H1 (cell line): ENCODE measurements around the gene SH3D19. TPM values are rescaled to one million over a fixed set of nuclear protein-coding genes. Genes with fewer than 3 reads are reported as not detected.

Source experiments
- TBP ChIP-seq: IDR thresholded peaks from 2 replicates; pipeline ENCODE4 v1.6.1; 2011; ENCODE audit warnings: low read depth, low read length, improper control_type of control experiment
- polyA plus RNA-seq, 7 experiments: library from polyadenylated mRNA; depleted of rRNA in 3 of 7; stranded (reverse) in 5 of 7; unstranded in 2 of 7; fragments of >200 nt in 5 of 7; fragments of 200-250 nt in 2 of 7; gene quantifications; 1 replicate in 5 of 7; 2 replicates in 1 of 7; 4 replicates in 1 of 7; pipeline versions ENCODE4 v1.2.1 to v1.2.3, GENCODE V29; 2011 to 2013; ENCODE audit warnings: missing spikeins in 2 of 7, mixed read lengths in 2 of 7
- total RNA-seq: library from RNA; stranded (reverse); fragmentation: NEBNext Ultra II Directional; extraction: Animal tissue kit (Norgen Biotek cat#: 25700); gene quantifications from 2 replicates; pipeline ENCODE4 v1.2.1, GENCODE V29; 2021
- TF ChIP-seq, protein P1 (sequence below), 3 experiments: IDR thresholded peaks; 1 replicate in 2 of 3; 2 replicates in 1 of 3; pipeline versions ENCODE4 v1.5.1 to v1.6.1; 2011; ENCODE audit warnings: low read length in 3 of 3, mild to moderate bottlenecking in 3 of 3, inconsistent platforms in 2 of 3, low read depth in 1 of 3, moderate library complexity in 1 of 3; ENCODE audit not compliant: insufficient read depth in 1 of 3; ENCODE audit errors: control extremely low read depth in 1 of 3

The SH3D19 gene
- total and polyA plus RNA-seq, 2 of the 8 experiments (the other 6 are each of a cell fraction or from before 2014, with no cell fraction given) = 11.7 to 51.3 TPM

DNA sequence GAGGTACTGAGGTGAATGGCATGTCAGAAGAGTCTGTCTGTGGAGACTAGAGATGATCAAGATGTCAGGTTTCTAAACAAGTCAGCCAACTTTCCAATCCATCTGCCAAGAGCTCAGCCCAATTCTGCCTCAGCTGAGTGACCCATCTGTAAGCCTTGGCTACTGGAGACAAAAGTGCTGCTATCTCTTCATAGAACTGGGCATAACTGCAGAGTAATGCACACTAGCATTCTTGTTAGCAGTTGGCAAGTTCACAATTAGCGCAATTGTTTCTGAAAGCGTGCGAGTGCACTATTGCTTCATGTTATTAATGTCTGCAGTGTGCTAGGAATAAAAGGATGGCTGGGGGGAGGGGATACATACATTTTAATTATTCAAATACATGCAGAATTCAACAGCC, 32.9 kb upstream of the SH3D19 start (continued):
- TF ChIP-seq, protein P1, sequence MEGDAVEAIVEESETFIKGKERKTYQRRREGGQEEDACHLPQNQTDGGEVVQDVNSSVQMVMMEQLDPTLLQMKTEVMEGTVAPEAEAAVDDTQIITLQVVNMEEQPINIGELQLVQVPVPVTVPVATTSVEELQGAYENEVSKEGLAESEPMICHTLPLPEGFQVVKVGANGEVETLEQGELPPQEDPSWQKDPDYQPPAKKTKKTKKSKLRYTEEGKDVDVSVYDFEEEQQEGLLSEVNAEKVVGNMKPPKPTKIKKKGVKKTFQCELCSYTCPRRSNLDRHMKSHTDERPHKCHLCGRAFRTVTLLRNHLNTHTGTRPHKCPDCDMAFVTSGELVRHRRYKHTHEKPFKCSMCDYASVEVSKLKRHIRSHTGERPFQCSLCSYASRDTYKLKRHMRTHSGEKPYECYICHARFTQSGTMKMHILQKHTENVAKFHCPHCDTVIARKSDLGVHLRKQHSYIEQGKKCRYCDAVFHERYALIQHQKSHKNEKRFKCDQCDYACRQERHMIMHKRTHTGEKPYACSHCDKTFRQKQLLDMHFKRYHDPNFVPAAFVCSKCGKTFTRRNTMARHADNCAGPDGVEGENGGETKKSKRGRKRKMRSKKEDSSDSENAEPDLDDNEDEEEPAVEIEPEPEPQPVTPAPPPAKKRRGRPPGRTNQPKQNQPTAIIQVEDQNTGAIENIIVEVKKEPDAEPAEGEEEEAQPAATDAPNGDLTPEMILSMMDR (IDR thresholded peaks at IDR 0.05; ENCODE audit: control extremely low read depth in 1 of 3, insufficient read depth in 1 of 3, low read depth in 1 of 3, low read length in 3 of 3) = no peak
- no peak for TF ChIP-seq TBP
- TF ChIP-seq, all 59 proteins: peak for 0
